NCI-H2227 (cell line): Measurements from ENCODE around the gene DCST2.

Experiments
- DNase-seq: peaks from one replicate; lab custom pipeline; 2025; ENCODE audit not compliant: unreplicated experiment; lab: John Stamatoyannopoulos, UW

DCST2 gene

GRCh38 chr1:155012026-155012546 is 21.5 kb downstream of the DCST2 start:
- DNase-seq: peak; percentile 95

- no peak for DNase-seq
Observed at GRCh38 chr1:155011437-155012025, 22.1 kb downstream of the DCST2 start.

- no peak for DNase-seq
Observed at GRCh38 chr1:155011004-155011416, 22.6 kb downstream of the DCST2 start.

- DNase-seq: no peak
Observed at GRCh38 chr1:155010211-155010918, 23.2 kb downstream of the DCST2 start.

GRCh38 chr1:155009742-155010141 is 23.8 kb downstream of the DCST2 start:
- DNase-seq: no peak

GRCh38 chr1:155009221-155009711 is 24.3 kb downstream of the DCST2 start:
- no peak for DNase-seq

GRCh38 chr1:155008015-155008941 is 25.3 kb downstream of the DCST2 start:
- DNase-seq: no peak

GRCh38 chr1:155007251-155007828 is 26.2 kb downstream of the DCST2 start:
- no peak for DNase-seq

- DNase-seq: peak; percentile 61
Observed at GRCh38 chr1:155006601-155007101, 26.9 kb downstream of the DCST2 start.

GRCh38 chr1:155005076-155006011 is 28.2 kb downstream of the DCST2 start:
- no peak for DNase-seq

GRCh38 chr1:155004352-155005075 is 29.1 kb downstream of the DCST2 start:
- DNase-seq: no peak

GRCh38 chr1:155003766-155004351 is 29.7 kb downstream of the DCST2 start:
- no peak for DNase-seq

GRCh38 chr1:155003227-155003765 is 30.3 kb downstream of the DCST2 start:
- DNase-seq: no peak

- DNase-seq: no peak
Observed at GRCh38 chr1:155002464-155003226, 30.9 kb downstream of the DCST2 start, which contains the start of gene ZBTB7B. Gene ZBTB7B (plus strand): TSS chr1:155002802. CDS start chr1:155014661, 11,859 bp downstream.

GRCh38 chr1:155001675-155002463 is 31.7 kb downstream of the DCST2 start:
- peak; percentile 99 for DNase-seq

- no peak for DNase-seq
Observed at GRCh38 chr1:155001425-155001674, 32.2 kb downstream of the DCST2 start.
